DMS53 (cell line): ENCODE data around the gene ALDH1A2.
"Not testable (repeated sequence)": the region's sequence is repeated elsewhere in the genome, so short reads cannot be mapped to it uniquely, and the experiment has no call there.

Experiments
- DNase-seq: peaks from one replicate; lab custom pipeline; 2025; lab: John Stamatoyannopoulos, UW

Gene ALDH1A2

GRCh38 chr15:58065445-58066041 lies at the start of gene ALDH1A2:
ALDH1A2 (minus strand) TSS chr15:58065711; CDS start chr15:58065650, 61 bp downstream.
- peak; percentile 43 for DNase-seq

GRCh38 chr15:58114812-58115211 lies 49.3 kb upstream of the ALDH1A2 start:
- no peak for DNase-seq

- DNase-seq, result no peak
Measured at GRCh38 chr15:58114388-58114787, 48.9 kb upstream of the ALDH1A2 start.

DNA sequence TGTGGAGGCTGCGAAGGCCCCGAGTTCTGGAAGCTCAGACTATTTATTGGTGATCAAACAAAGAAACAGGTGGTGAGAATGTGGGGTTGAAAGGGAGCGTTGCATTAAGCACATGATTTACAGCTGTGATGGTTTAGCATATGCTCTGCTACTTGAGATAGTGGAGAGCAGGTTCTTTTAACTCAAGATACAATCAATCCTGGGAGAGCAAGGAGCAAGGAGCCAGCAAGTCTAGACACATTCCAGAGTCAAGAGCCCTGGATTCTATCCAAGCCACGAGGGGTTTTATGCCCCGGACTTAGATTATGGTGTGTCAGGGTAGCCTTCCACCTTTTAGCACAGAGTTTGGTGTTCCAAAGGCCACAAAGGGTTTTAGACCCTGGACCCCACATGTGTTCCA lies 47.8 kb upstream of the ALDH1A2 start:
- DNase-seq, result not testable (repeated sequence)

DNA sequence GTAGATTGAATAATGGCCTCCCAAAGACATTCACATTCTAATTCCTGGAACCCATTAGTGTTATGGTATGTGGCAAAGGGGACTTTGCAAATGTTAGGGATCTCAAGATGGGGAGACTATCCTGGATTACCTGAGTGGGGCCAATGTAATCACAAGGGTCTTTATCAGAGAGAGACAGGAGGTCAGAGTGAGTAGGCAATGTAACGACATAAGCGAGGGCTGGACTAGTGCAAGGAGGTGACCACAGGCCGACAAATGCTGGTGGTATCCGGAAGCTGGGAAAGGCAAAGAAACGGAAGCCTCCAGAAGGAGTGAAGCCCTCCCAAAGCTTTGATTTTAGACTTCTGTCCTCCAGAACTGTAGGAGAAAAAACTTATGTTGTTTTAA lies 46.2 kb upstream of the ALDH1A2 start:
- no peak for DNase-seq

GRCh38 chr15:58110999-58111717 lies 45.6 kb upstream of the ALDH1A2 start:
- DNase-seq, result no peak

DNA sequence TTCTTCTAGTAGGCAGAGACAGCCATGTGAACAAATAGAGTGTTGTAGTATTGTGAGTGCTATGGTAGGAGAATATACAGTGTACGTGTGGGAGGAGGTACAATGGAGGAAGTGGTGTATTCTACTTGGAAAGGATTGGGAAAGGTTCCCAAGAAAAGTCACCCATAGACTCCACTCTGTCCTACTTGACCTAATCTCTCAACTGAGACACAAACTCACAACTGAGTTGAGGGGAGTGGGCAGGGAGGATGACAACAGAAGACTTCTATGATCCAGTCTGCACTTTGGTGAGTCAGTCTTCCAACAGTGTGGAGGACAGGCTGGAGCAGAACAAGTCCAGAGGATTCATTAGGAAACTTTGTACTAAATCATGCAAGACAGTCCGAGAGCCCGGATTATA lies 43.9 kb upstream of the ALDH1A2 start:
- no peak for DNase-seq

GRCh38 chr15:58108117-58108516 lies 42.6 kb upstream of the ALDH1A2 start:
- DNase-seq, result no peak

- DNase-seq, result no peak
Measured at GRCh38 chr15:58103482-58103881, 38.0 kb upstream of the ALDH1A2 start.

GRCh38 chr15:58096529-58097084 lies 31.1 kb upstream of the ALDH1A2 start:
- no peak for DNase-seq

DNA sequence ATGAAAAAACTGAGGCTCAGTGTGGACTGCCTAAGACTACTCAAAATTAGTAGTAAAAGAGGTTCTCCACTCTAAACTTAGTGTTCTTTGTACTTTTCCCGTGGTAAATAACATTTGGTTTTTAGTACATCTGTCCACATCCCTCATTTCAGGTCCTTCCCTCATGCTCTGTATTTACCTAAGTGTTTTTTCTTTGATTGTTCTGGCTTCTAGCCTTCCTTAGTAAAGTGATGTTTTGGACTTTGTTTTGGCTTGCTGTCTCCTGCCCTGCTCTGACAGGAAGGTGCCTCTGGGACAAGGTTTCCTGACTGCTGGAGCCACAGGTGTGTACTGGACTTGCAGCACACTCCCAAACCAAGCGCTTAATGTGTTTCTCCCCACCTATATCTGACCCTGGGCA lies 29.9 kb upstream of the ALDH1A2 start:
- DNase-seq, result no peak

- no peak for DNase-seq
Measured at GRCh38 chr15:58087871-58088270, 22.4 kb upstream of the ALDH1A2 start.

- DNase-seq, result no peak
Measured at GRCh38 chr15:58086491-58086890, 21.0 kb upstream of the ALDH1A2 start.

DNA sequence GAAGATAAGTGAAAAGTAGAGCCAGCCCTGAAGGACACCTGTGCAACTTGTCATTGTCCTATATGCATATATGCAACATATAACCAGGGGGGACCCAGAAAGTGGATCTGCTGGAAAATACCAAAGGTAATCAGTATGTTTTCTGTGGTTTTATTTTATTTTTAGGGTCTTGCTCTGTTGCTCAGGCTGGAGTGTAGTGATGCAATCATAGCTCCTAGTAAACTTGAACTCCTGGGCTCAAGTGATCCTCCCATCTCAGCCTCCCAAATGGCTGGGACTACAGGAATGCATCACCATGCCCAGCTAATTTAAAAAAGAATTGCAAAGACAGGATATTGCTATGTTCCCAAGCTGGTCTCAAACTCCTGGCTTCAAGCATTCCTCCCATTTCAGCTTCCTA lies 18.0 kb upstream of the ALDH1A2 start:
- no peak for DNase-seq

DNA sequence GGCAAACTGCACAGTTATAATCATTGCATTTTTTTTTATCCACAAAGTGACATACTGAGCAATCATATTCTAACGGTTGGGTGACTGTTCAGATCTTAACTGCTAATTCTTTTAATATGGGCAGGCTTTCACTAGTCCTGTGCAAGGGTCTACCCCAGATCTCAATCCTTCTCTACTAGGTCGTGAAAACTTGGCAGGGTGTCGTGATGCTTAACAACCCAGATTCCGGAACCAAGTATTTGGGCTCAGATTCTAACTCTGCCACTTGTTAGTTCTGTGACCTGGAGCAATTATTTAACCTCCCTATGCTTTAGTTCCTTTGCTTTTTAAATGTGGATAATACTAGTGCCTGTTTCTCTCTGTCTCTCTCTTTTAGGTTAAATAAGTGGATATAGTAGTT lies 16.4 kb upstream of the ALDH1A2 start:
- no peak for DNase-seq

- no peak for DNase-seq
Measured at GRCh38 chr15:58081456-58081855, 15.9 kb upstream of the ALDH1A2 start.

GRCh38 chr15:58080959-58081358 lies 15.4 kb upstream of the ALDH1A2 start:
- DNase-seq, result not testable (repeated sequence)

DNA sequence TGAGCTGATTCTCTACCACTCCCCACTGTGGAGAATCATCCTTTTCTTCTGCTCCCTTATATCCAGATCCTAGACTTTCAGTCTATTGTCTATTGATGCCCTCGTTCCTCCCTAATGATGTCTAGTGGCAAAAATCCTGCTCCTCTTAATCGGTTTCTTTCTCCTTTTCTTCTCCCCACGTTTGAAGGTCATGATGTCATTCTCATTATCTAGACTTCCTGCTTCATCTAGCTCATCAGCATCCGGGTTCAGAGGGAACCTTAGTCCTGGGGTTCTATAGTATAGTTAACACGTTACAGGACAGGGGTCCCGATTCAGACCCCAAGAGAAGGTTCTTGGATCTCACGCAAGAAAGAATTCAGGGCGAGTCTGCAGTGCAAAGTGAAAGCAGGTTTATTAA lies 14.9 kb upstream of the ALDH1A2 start:
- DNase-seq, result no peak

- no peak for DNase-seq
Measured at GRCh38 chr15:58078591-58078990, 13.1 kb upstream of the ALDH1A2 start.

DNA sequence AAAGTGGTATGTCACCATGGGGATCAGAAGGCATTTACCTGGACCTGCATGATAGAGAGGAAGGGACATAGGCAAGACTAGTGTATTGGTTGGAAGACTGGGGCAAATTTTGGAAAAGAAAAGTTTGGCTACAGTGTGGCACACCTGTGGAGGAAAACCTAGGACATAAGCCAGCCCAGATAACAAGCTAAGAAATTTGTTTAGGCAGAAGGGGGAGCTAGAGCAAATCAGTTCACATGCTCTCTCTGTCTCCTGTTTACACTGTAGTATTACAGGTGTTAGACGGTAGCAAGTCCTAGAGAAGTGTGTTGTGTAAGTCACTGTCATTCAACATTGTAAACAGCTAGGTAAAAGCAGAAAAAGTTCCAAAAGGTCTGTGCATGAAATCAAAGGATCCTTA lies 11.9 kb upstream of the ALDH1A2 start:
- peak; percentile 55 for DNase-seq

DNA sequence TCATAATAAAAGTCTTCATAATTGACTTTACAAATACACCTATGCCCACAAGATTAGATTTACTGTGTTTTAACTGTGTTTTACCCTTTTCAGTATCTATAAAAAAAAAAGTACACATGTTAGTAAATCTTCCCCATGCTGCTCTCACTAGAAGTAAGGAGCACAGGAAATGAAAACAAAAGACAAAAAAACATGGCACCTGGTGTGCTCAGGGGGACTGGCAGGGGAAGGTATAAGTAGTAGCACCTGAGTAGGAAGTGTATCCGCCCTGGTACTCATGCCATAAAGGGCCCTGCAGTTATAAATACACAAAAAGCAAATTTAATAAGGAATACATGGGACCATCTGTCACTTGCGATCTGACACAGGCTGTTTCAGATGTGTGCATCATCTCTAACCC lies 8.9 kb upstream of the ALDH1A2 start:
- DNase-seq, result peak; percentile 11

- DNase-seq, result peak; percentile 67
Measured at GRCh38 chr15:58070801-58071418, 5.4 kb upstream of the ALDH1A2 start.

DNA sequence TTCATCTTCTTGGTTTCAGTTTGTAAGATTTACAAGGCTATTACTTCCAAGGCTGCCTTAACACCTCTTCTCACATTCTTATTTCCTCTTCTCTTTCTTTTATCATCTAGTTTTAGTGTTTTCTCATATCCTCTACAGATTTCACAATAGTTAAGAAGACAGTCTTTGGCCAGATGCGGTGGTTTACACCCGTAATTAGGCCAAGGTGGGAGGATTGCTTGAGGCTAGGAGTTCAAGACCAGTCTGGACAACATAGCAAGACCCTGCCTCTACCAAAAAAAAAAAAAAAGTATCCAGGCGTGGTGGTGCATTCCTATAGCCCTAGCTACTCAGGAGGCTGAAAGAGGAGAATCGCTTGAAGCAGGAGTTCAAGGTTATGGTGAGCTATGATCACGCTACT lies 3.5 kb upstream of the ALDH1A2 start:
- DNase-seq, result no peak
